T-cell (primary cell): Measurements from ENCODE around the gene FOXP4. TPM values are rescaled to one million over a fixed set of nuclear protein-coding genes. Genes with fewer than 3 reads are reported as not detected.

ENCODE experiments used
- ATAC-seq, 4 experiments: fragments of 200-7000 bp in 3 of 4; fragments of 150-1000 bp in 1 of 4; cut with Tn5 transposase; replicated peaks in 1 of 4; 1 replicate in 3 of 4; 2 replicates in 1 of 4; pipeline ENCODE4 v1.10.0; 2021; ENCODE audit warnings: moderate library complexity in 3 of 4, mild to moderate bottlenecking in 2 of 4, moderate number of reproducible peaks in 1 of 4
- CTCF ChIA-PET, 2 donors: fragments of 300-600 bp; sonication (Branson Sonifier 250); formaldehyde crosslinking; loops; one replicate each; lab custom pipeline; 2022; ENCODE audit warnings: antibody characterized with exemption in 2 of 2; lab: Charles Lee
- POLR2A ChIA-PET, 2 donors: fragments of 300-600 bp; sonication (Branson Sonifier 250); formaldehyde crosslinking; loops; one replicate each; lab custom pipeline; 2022; ENCODE audit warnings: antibody characterized with exemption in 2 of 2; lab: Charles Lee
- DNase-seq, 35 experiments: peaks; one replicate each; pipeline versions ENCODE4 v3.0.0 to v3.0.0-alpha.2; 2013 to 2023
- H3K27ac ChIP-seq: one replicate; pipeline ENCODE4 v1.5.1; 2013; ENCODE audit warnings: low read length
- H3K27me3 ChIP-seq, 2 experiments: replicated peaks in 1 of 2; 1 replicate in 1 of 2; 2 replicates in 1 of 2; pipeline versions ENCODE4 v1.6.1 to v1.7.0; 2013; ENCODE audit warnings: low read length in 1 of 2, mixed read lengths in 1 of 2; ENCODE audit not compliant: control insufficient read depth in 2 of 2, insufficient read depth in 2 of 2; ENCODE audit errors: extremely low read depth in 1 of 2
- H3K36me3 ChIP-seq, 2 donors: 1 replicate in 1 of 2; 2 replicates in 1 of 2; pipeline versions ENCODE4 v1.6.1 to v1.7.0; 2013; ENCODE audit warnings: low read length in 1 of 2; ENCODE audit not compliant: control insufficient read depth in 2 of 2, insufficient read depth in 1 of 2; ENCODE audit errors: extremely low read depth in 1 of 2
- H3K4me1 ChIP-seq, 2 experiments: 1 replicate in 1 of 2; 2 replicates in 1 of 2; pipeline versions ENCODE4 v1.6.1 to v1.7.0; 2013; ENCODE audit warnings: low read length in 2 of 2, mixed read lengths in 1 of 2; ENCODE audit not compliant: insufficient read depth in 2 of 2, control insufficient read depth in 1 of 2; ENCODE audit errors: extremely low read depth in 1 of 2
- H3K4me3 ChIP-seq, 2 donors: 1 replicate in 1 of 2; 2 replicates in 1 of 2; pipeline versions ENCODE4 v1.5.1 to v1.7.0; 2013; ENCODE audit warnings: mild to moderate bottlenecking in 2 of 2, low read length in 1 of 2, moderate library complexity in 1 of 2; ENCODE audit not compliant: control insufficient read depth in 1 of 2; ENCODE audit errors: extremely low read depth in 1 of 2
- H3K9me3 ChIP-seq: 2 replicates; pipeline ENCODE4 v1.7.0; 2013
- H3K27ac Mint-ChIP-seq, 2 donors: one replicate each; pipeline ENCODE4 v1.8.0; 2020 to 2021; ENCODE audit warnings: mild to moderate bottlenecking in 2 of 2, mixed read lengths in 2 of 2
- H3K27me3 Mint-ChIP-seq, 2 donors: one replicate each; pipeline ENCODE4 v1.8.0; 2021 to 2022; ENCODE audit warnings: mixed read lengths in 2 of 2
- H3K36me3 Mint-ChIP-seq: one replicate; pipeline ENCODE4 v1.8.0; 2021; ENCODE audit warnings: mixed read lengths
- H3K4me1 Mint-ChIP-seq, 3 donors: one replicate each; pipeline ENCODE4 v1.8.0; 2020 to 2022; ENCODE audit warnings: mixed read lengths in 3 of 3, mild to moderate bottlenecking in 1 of 3
- H3K4me3 Mint-ChIP-seq, 3 donors: one replicate each; pipeline ENCODE4 v1.8.0; 2020 to 2022; ENCODE audit warnings: mild to moderate bottlenecking in 3 of 3, mixed read lengths in 3 of 3, moderate library complexity in 3 of 3
- H3K9me3 Mint-ChIP-seq, 3 donors: one replicate each; pipeline ENCODE4 v1.8.0; 2020 to 2022; ENCODE audit warnings: mixed read lengths in 3 of 3
- WGBS: methylation state at CpG from one replicate; pipeline ENCODE4 v1.1.5; 2013; ENCODE audit warnings: missing lambda C conversion rate; ENCODE audit not compliant: insufficient coverage; 5-methylcytosine and 5-hydroxymethylcytosine counted together
- total RNA-seq, 35 experiments: library from RNA in 6 of 35; stranded (reverse) in 6 of 35; fragments of 120-200 nt in 1 of 35; gene quantifications; one replicate each; pipeline versions ENCODE4 v1.2.1 to v1.2.4 and lab custom pipeline; 2013 to 2026

The FOXP4 gene
- total RNA-seq, 5 donors from 2014 or later (not counting 1 experiment from before 2014, with no cell fraction given): 4.6 to 10.1 (median 9.5) TPM

DNA sequence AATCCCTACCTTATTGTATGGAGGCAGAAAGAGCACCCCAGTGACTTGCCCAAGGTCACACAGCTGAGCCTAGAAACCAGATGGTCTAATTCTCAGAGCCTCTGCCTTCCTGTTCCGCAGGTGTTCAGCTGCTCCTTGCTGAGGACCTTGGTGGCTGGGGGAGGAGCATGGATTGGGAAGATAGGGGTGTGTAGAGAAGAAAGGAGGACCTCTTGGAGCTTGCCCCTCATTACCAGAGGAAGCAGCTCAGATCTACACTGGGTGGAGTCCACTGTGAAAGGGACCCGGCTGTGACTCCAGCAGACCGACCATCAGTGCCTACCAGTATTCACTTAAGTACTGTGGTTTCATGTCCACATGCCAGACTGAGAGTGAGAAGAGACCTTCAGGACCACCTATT is 15.2 kb downstream of the FOXP4 start:
- POLR2A ChIA-PET: no interaction called here
- no peaks in the 10 kb centered on the region for H3K9me3 ChIP-seq

DNA sequence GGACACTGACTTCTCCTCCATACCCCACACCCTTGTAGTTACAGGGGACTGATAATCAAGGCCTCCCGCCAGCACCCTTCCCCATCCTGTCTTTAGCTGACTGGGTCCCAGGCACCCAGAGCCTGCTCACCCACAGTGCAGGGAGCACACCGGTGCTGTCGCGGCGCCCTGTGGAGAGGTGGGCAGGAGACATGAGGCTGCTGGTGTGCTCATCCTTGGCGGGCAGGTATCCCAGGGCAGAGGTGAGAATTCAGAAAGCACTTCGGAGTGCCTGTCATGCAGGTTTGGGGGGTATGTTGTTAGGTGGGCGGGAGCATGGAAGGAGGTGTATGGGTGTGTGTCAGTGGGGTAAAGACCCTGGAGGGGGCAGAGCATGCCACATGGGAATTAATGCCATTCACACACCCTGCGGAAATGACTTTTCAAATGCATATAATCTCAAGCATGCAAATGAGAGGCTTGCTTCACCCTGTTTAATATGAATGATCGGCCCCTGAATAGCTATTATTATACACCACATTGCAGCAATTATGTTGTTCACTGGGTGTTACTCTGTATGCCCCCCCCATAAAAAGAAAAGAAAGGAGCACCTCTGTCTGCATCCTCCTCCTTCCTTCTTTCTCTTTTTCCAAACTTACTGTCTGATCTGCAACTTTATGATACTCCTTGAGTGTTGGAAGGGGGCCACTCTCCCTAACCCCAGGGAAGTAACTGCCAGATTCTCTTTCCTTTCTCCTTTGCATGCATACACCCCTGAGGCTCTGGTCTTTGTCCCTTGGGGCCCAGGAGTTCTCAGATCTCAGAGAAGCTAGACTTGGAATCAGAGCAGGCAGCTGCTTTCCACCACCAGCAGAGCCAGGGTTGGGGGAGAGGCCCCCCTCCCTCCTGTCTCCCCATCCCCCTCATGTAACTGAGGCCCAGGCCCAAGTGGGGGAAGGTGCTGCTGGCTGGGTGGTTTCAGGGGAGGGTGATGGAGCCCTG is 16.0 kb downstream of the FOXP4 start:
- Mint-ChIP-seq H3K36me3 (peaks cover 20% of the 10 kb centered on the region), H3K27ac (no peak overlapping the region), H3K4me3 (no peak overlapping the region), H3K9me3 (no peaks in the 10 kb centered on the region), H3K27me3 (no peaks in the 10 kb centered on the region), H3K4me1 (peaks cover 23 to 33% (median 30%) of the 10 kb centered on the region in 3 donors)
- CTCF ChIA-PET: no interaction called here
- H3K27ac ChIP-seq: no peak overlapping the region
- no peak overlapping the region for H3K4me3 ChIP-seq
- H3K4me1 ChIP-seq: peaks cover 5 to 30% of the 10 kb centered on the region in 2 experiments
- WGBS: 91% methylated on average over 7 of the region's 10 CpGs
- peaks cover 0 to 10% of the 10 kb centered on the region in 2 donors for H3K36me3 ChIP-seq
- no peaks in the 10 kb centered on the region for H3K27me3 ChIP-seq
- POLR2A ChIA-PET: no interaction called here
- DNase-seq (peak in 1 of 35 experiments; percentile 18), ATAC-seq (no peak)
- no peaks in the 10 kb centered on the region for H3K9me3 ChIP-seq

More for the DNA sequence above, 15.2 kb downstream of the FOXP4 start:
- Histone ChIP-seq H3K4me1 (peaks cover 5 to 30% of the 10 kb centered on the region in 2 experiments), H3K36me3 (peaks cover 0 to 9% of the 10 kb centered on the region in 2 donors), H3K27ac (no peak overlapping the region), H3K4me3 (peak overlapping the region in 1 of 2 donors; percentile 81), H3K27me3 (no peaks in the 10 kb centered on the region)
- Mint-ChIP-seq H3K9me3 (no peaks in the 10 kb centered on the region), H3K4me3 (peak overlapping the region in 1 of 3 donors; percentile 87), H3K36me3 (peaks cover 12% of the 10 kb centered on the region), H3K4me1 (peaks cover 23 to 33% (median 30%) of the 10 kb centered on the region in 3 donors), H3K27me3 (no peaks in the 10 kb centered on the region), H3K27ac (no peak overlapping the region)
- CTCF ChIA-PET: interaction anchor here in 1 of 2 donors (0.7 to 1.0 kb wide), 2 partner anchors 41 to 170 kb away, joined by 3 to 8 read pairs; no protein-coding TSS in a partner anchor
- ATAC-seq (peak in 1 of 4 experiments; percentile 2), DNase-seq (peak in 1 of 35 experiments; percentile 4)
- WGBS: 93% methylated on average over 2 of the region's 3 CpGs

DNA sequence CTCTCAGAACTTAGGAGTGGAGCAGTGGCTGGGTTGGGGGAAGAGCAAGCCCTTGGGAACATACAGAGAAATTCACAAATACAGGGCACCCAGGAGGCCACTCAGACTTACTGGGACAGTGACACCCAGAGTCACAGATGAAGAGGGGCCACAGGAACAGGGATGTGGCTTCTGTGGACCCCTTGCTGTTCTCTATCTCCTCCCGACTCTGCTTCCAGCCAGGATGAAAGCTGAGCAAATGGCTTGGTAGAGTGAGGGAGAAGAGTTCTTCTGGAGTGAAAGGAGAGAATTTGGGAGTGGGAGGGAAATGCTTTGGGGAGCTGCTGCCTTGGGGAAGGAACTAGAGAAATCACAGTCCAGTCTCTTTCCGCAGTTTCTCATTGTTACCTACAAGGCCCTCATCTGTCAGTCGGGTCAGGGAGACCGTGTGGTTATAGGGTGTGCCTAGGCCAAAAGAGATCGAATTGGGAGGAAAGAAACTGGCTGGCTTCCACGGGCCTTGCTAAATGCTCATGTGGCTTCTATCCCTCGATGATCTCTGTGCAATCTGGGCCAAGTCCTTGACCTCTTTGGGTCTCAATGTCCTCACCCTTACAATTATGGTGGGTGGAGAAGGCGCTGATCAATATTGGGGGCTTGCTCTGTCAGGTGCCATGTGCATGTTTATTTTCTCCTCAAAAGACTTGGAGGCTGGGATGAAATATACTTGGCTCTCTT is 17.0 kb downstream of the FOXP4 start:
- peaks cover 5 to 30% of the 10 kb centered on the region in 2 experiments for H3K4me1 ChIP-seq
- H3K27ac Mint-ChIP-seq: no peak overlapping the region
- peaks cover 24% of the 10 kb centered on the region for H3K36me3 Mint-ChIP-seq
- no peak overlapping the region for H3K27ac ChIP-seq
- DNase-seq (no peak), ATAC-seq (no peak)
- ChIA-PET POLR2A (no interaction called here), CTCF (no interaction called here)
- H3K9me3 Mint-ChIP-seq: no peaks in the 10 kb centered on the region
- peaks cover 0 to 10% of the 10 kb centered on the region in 2 donors for H3K36me3 ChIP-seq
- no peaks in the 10 kb centered on the region for H3K27me3 ChIP-seq
- H3K4me1 Mint-ChIP-seq: peaks cover 23 to 33% (median 30%) of the 10 kb centered on the region in 3 donors
- no peak overlapping the region for H3K4me3 ChIP-seq
- WGBS: 100% methylated on average over 1 of the region's 8 CpGs
- H3K4me3 Mint-ChIP-seq: no peak overlapping the region
- H3K9me3 ChIP-seq: no peaks in the 10 kb centered on the region
- H3K27me3 Mint-ChIP-seq: no peaks in the 10 kb centered on the region

DNA sequence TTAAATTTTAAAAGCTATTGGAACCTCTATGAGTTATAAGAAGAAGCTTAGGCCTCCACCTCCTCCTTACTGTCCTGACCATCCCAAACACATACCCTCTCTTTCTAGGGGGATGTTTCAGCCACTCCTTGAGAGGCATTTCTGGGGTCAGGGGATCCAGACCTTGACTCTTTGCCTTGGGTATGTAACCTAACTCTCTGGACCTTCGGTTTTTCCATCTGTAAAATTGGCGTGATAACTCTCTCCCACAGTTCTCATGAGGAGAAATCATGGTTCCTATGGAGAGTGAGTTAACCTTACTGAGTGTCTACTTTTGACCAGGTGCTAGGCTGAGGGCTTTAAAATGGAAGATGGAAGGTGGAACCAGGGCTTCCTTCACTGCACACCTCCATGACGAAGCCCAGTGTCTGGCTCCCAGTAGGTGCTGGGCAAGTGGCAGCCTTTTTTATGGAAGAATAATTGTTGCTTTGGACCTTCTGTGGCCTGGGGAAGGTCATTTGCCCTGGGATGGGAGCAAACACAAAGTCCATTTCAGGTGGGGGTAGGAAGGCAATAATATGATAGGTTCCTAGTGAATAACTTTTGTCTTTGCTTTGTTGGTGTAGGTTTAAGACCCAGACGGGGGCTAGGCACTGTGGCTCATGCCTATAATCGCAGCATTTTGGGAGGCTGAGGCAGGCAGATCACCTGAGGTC is 18.4 kb downstream of the FOXP4 start:
- DNase-seq (no peak), ATAC-seq (no peak)
- Mint-ChIP-seq H3K27me3 (no peaks in the 10 kb centered on the region), H3K9me3 (no peaks in the 10 kb centered on the region), H3K4me3 (no peak overlapping the region), H3K4me1 (peaks cover 18 to 29% (median 27%) of the 10 kb centered on the region in 3 donors), H3K36me3 (peaks cover 24% of the 10 kb centered on the region), H3K27ac (no peak overlapping the region)
- WGBS: 100% methylated on average over 1 of the region's 5 CpGs
- CTCF ChIA-PET: interaction anchor here (0.5 to 1.3 kb wide), 3 partner anchors 98 to 446 kb away, joined by 3 to 4 read pairs (median 4); no protein-coding TSS in a partner anchor
- no peak overlapping the region for H3K27ac ChIP-seq
- no peaks in the 10 kb centered on the region for H3K27me3 ChIP-seq
- H3K4me3 ChIP-seq: no peak overlapping the region
- peaks cover 5 to 24% of the 10 kb centered on the region in 2 experiments for H3K4me1 ChIP-seq
- peaks cover 5 to 10% of the 10 kb centered on the region in 2 donors for H3K36me3 ChIP-seq
- H3K9me3 ChIP-seq: no peaks in the 10 kb centered on the region
- POLR2A ChIA-PET: no interaction called here

DNA sequence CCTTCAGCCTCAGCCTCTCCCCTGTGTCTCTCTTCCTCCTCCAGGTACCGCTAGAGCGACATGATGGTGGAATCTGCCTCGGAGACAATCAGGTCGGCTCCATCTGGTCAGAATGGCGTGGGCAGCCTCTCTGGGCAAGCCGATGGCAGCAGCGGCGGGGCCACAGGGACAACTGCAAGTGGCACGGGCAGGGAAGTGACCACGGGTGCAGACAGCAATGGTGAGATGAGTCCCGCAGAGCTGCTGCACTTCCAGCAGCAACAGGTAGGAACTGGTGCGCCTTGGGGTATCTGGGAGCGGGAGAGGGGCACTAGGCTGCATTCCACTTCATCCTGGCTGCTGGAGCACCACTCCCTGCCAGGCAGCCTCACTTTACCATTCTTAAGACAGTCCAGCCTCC is 19.5 kb downstream of the FOXP4 start:
- peaks cover 9 to 18% (median 16%) of the 10 kb centered on the region in 3 donors for H3K4me1 Mint-ChIP-seq
- no peak overlapping the region for H3K27ac Mint-ChIP-seq
- ChIA-PET POLR2A (no interaction called here), CTCF (interaction anchor here in 1 of 2 donors (1.3 kb wide), 1 partner anchor 141 kb away, joined by 3 read pairs; no protein-coding TSS in a partner anchor)
- Histone ChIP-seq H3K4me1 (peaks cover 0 to 13% of the 10 kb centered on the region in 2 experiments), H3K36me3 (peaks cover 10 to 12% of the 10 kb centered on the region in 2 donors), H3K4me3 (no peak overlapping the region), H3K27ac (no peak overlapping the region), H3K27me3 (no peaks in the 10 kb centered on the region), H3K9me3 (no peaks in the 10 kb centered on the region)
- WGBS: 97% methylated on average over 10 of the region's 13 CpGs
- H3K36me3 Mint-ChIP-seq: peaks cover 24% of the 10 kb centered on the region
- no peaks in the 10 kb centered on the region for H3K27me3 Mint-ChIP-seq
- no peak for DNase-seq
- H3K9me3 Mint-ChIP-seq: no peaks in the 10 kb centered on the region
- no peak overlapping the region for H3K4me3 Mint-ChIP-seq
- ATAC-seq: no peak
